Jurkat, Clone E6-1 (cell line): Measurements from ENCODE around the gene TOR1AIP2.

Source experiments
- DNase-seq: peaks from one replicate; pipeline ENCODE4 v3.0.0-alpha.2; 2011; ENCODE audit warnings: low read depth, low spot score
- H3K4me3 ChIP-seq: 2 replicates; pipeline ENCODE4 v1.5.1; 2011; ENCODE audit warnings: mild to moderate bottlenecking, low read length, control low read depth, moderate library complexity

The TOR1AIP2 gene

DNA sequence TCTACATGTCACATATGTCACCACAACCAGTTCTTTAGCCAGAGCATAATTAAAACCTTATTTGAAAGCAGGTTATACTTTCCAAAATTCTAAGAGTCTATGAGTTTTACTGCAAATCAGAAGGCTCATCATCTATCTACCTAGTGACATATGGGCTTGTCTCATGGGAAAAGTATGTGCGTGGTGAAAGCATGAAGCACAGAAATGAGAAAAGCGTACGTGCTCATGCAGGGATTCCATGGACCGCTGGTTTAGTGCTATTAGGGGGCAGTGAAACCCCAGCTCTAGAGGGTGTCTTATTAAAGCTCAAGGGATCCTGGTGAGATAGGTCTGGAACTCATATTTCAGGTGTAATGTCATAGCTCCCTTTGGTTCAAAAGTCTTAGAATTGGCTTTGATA lies 84.3 kb downstream of the TOR1AIP2 start:
- H3K4me3 ChIP-seq: no peak overlapping the region
- no peak for DNase-seq
